ENCODE results near the gene ZNF385A. TPM values are rescaled to one million over a fixed set of nuclear protein-coding genes. Genes with fewer than 3 reads are reported as not detected.

ZNF385A gene
- total and polyA plus RNA-seq, 2 of the 13 experiments (the other 11 are each of a cell fraction or from before 2014, with no cell fraction given), result 0.44 to 0.67 TPM

DNA sequence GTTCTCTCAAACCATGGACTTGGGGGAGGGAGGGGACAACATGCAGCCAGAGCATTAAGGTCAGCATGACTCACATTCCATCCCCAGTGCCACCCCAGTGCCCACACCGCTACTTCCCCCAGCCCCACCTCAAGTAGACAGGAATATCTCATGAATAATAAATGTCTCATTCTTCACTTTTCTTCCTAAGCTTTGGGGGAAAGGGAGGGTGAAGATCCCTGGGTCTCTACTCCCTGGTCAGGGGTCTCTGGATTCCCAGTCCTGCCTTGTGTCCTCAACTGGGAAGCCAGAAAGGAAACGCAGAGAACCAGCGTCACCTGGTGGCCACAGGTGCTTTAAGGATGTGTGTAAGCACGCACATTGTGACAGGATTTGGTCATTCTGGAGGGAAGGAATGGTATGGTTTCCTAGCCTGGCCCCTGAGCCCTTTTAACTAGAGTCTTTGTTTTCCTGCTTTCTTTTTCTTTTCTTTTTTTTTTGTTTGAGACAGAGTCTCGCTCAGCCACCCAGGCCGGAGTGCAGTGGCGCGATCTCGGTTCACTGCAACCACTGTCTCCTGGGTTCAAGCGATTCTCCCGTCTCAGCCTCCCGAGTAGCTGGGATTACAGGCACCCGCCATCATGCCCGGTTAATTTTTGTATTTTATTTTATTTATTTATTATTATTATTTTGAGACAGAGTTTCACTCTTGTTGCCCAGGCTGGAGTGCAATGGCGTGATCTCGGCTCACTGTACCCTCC is 23.6 kb downstream of the ZNF385A start (continued):
- TF ChIP-seq PRDM10 (CRISPR knock-in tag; IDR thresholded peaks at IDR 0.05; ENCODE audit: low read depth) (no peak), ZNF264 (CRISPR knock-in tag; IDR thresholded peaks at IDR 0.05) (no peak), ZNF101 (CRISPR knock-in tag; IDR thresholded peaks at IDR 0.05; ENCODE audit: borderline replicate concordance, low read depth) (no peak), AKAP8 (CRISPR knock-in tag; IDR thresholded peaks at IDR 0.05) (no peak), MTF1 (CRISPR knock-in tag; IDR thresholded peaks at IDR 0.05) (no peak), ZFP82 (CRISPR knock-in tag; IDR thresholded peaks at IDR 0.05; ENCODE audit: borderline replicate concordance) (no peak), ZNF788 (CRISPR knock-in tag; IDR thresholded peaks at IDR 0.05; ENCODE audit: borderline replicate concordance) (no peak), SKIL (CRISPR knock-in tag; IDR thresholded peaks at IDR 0.05; ENCODE audit: borderline replicate concordance) (no peak), KAT8 (CRISPR knock-in tag; IDR thresholded peaks at IDR 0.05) (no peak), SNAPC4 (CRISPR knock-in tag; IDR thresholded peaks at IDR 0.05) (no peak), HDAC6 (IDR thresholded peaks at IDR 0.05; ENCODE audit: low read depth, low read length) (no peak), SALL2 (CRISPR knock-in tag; IDR thresholded peaks at IDR 0.05) (peak; percentile 69; the same call in 1 of the 2 replicates), TAF15 (IDR thresholded peaks at IDR 0.05; ENCODE audit: low read depth, low read length, poor library complexity, severe bottlenecking) (no peak)
- TF ChIP-seq, protein P1, sequence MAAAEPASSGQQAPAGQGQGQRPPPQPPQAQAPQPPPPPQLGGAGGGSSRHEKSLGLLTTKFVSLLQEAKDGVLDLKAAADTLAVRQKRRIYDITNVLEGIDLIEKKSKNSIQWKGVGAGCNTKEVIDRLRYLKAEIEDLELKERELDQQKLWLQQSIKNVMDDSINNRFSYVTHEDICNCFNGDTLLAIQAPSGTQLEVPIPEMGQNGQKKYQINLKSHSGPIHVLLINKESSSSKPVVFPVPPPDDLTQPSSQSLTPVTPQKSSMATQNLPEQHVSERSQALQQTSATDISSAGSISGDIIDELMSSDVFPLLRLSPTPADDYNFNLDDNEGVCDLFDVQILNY (CRISPR knock-in tag; conservative IDR thresholded peaks at IDR 0.05), result no peak
- TF ChIP-seq, protein P2, sequence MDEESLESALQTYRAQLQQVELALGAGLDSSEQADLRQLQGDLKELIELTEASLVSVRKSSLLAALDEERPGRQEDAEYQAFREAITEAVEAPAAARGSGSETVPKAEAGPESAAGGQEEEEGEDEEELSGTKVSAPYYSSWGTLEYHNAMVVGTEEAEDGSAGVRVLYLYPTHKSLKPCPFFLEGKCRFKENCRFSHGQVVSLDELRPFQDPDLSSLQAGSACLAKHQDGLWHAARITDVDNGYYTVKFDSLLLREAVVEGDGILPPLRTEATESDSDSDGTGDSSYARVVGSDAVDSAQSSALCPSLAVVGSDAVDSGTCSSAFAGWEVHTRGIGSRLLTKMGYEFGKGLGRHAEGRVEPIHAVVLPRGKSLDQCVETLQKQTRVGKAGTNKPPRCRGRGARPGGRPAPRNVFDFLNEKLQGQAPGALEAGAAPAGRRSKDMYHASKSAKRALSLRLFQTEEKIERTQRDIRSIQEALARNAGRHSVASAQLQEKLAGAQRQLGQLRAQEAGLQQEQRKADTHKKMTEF (CRISPR knock-in tag; IDR thresholded peaks at IDR 0.05), result peak; percentile 53; the same call in 1 of the 2 replicates

Data from HepG2 (cell line).